Colon (tissue), 2 donors: ENCODE results near the gene NSUN4.
"Not testable (repeated sequence)": the region's sequence is repeated elsewhere in the genome, so short reads cannot be mapped to it uniquely, and the experiment has no call there.

Source experiments
- FAIRE-seq: peaks from 2 replicates; lab custom pipeline; 2012; peaks lifted over from hg19 to GRCh38; lab: Jason Lieb, UNC
- donor health status: control.
- donor health status: control.

The NSUN4 gene

GRCh38 chr1:46367701-46368100, 27.1 kb downstream of the NSUN4 start:
- not testable (repeated sequence) for FAIRE-seq

- FAIRE-seq, result no peak
Measured at GRCh38 chr1:46368791-46369190, 28.2 kb downstream of the NSUN4 start.

GRCh38 chr1:46369542-46370213, 29.1 kb downstream of the NSUN4 start:
- no peak for FAIRE-seq

- no peak for FAIRE-seq
Measured at GRCh38 chr1:46370214-46370633, 29.6 kb downstream of the NSUN4 start.

GRCh38 chr1:46372431-46372830, 31.8 kb downstream of the NSUN4 start:
- no peak for FAIRE-seq

GRCh38 chr1:46379996-46380395, 39.4 kb downstream of the NSUN4 start:
- no peak for FAIRE-seq

GRCh38 chr1:46380508-46380907, 39.9 kb downstream of the NSUN4 start:
- no peak for FAIRE-seq

- no peak for FAIRE-seq
Measured at GRCh38 chr1:46393510-46393909, 52.9 kb downstream of the NSUN4 start.

- no peak for FAIRE-seq
Measured at GRCh38 chr1:46394108-46394871, 53.7 kb downstream of the NSUN4 start, which contains the start of gene FAAH. Gene FAAH (plus strand): TSS chr1:46394317. CDS start chr1:46394349, 32 bp downstream.

- FAIRE-seq, result no peak
Measured at GRCh38 chr1:46394872-46395465, 54.4 kb downstream of the NSUN4 start.

- no peak for FAIRE-seq
Measured at GRCh38 chr1:46396441-46397398, 56.1 kb downstream of the NSUN4 start.

GRCh38 chr1:46399307-46399706, 58.7 kb downstream of the NSUN4 start:
- no peak for FAIRE-seq

GRCh38 chr1:46400421-46400820, 59.8 kb downstream of the NSUN4 start:
- FAIRE-seq, result no peak

- FAIRE-seq, result no peak
Measured at GRCh38 chr1:46401154-46401913, 60.7 kb downstream of the NSUN4 start.

GRCh38 chr1:46401964-46402626, 61.5 kb downstream of the NSUN4 start:
- FAIRE-seq, result no peak

- FAIRE-seq, result no peak
Measured at GRCh38 chr1:46403916-46404315, 63.3 kb downstream of the NSUN4 start.

GRCh38 chr1:46404482-46405196, 64.0 kb downstream of the NSUN4 start:
- no peak for FAIRE-seq

GRCh38 chr1:46405197-46405555, 64.6 kb downstream of the NSUN4 start:
- no peak for FAIRE-seq

- no peak for FAIRE-seq
Measured at GRCh38 chr1:46405724-46406123, 65.1 kb downstream of the NSUN4 start.
